ENCODE measurements around the gene LAMB4.

GRCh38 chr7:107989618-107990373 lies 140.4 kb downstream of the LAMB4 start:
- TF ChIP-seq CTCF (IDR thresholded peaks at IDR 0.05; ENCODE audit: low read length) (no peak), EZH2 (IDR thresholded peaks at IDR 0.05; ENCODE audit: borderline replicate concordance, low read length) (no peak)

All from OCI-LY1 (cell line).